ENCODE measurements around the gene POU2F3. TPM values are rescaled to one million over a fixed set of nuclear protein-coding genes. Genes with fewer than 3 reads are reported as not detected.

The POU2F3 gene
- total RNA-seq, 1 donor from 2014 or later = not detected

- H3K4me3 Mint-ChIP-seq (ENCODE audit: unreplicated experiment) = no peak overlapping the region
- H3K4me1 Mint-ChIP-seq (ENCODE audit: unreplicated experiment) = peaks cover 23% of the 10 kb centered on the region
- H3K27me3 Mint-ChIP-seq (ENCODE audit: unreplicated experiment) = no peaks in the 10 kb centered on the region
- no peaks in the 10 kb centered on the region for H3K9me3 Mint-ChIP-seq (ENCODE audit: unreplicated experiment)
- DNase-seq (ENCODE audit: extremely low spot score, unreplicated experiment) = no peak
- H3K27ac Mint-ChIP-seq (ENCODE audit: unreplicated experiment) = no peak overlapping the region
- H3K36me3 Mint-ChIP-seq (ENCODE audit: unreplicated experiment) = peaks cover 2% of the 10 kb centered on the region
- no peak for TF ChIP-seq CTCF (IDR thresholded peaks at IDR 0.05)
Observed at GRCh38 chr11:120363436-120363835, 123.5 kb downstream of the POU2F3 start.

GRCh38 chr11:120365512-120365911 lies 125.6 kb downstream of the POU2F3 start:
- Mint-ChIP-seq H3K36me3 (ENCODE audit: unreplicated experiment) (peaks cover 2% of the 10 kb centered on the region), H3K27me3 (ENCODE audit: unreplicated experiment) (no peaks in the 10 kb centered on the region), H3K4me1 (ENCODE audit: unreplicated experiment) (peaks cover 27% of the 10 kb centered on the region), H3K27ac (ENCODE audit: unreplicated experiment) (no peak overlapping the region), H3K4me3 (ENCODE audit: unreplicated experiment) (no peak overlapping the region), H3K9me3 (ENCODE audit: unreplicated experiment) (no peaks in the 10 kb centered on the region)
- no peak for TF ChIP-seq CTCF (IDR thresholded peaks at IDR 0.05)
- no peak for DNase-seq (ENCODE audit: extremely low spot score, unreplicated experiment)

Other genes starting within 250 kb of the POU2F3 start
- not detected in 2 replicates for gene TRIM29, start 102.0 kb upstream of the POU2F3 start, total RNA-seq
- 10.2 and 12.3 TPM in 2 replicates for gene OAF, start 29.1 kb upstream of the POU2F3 start, total RNA-seq
- gene TLCD5, start 85.2 kb downstream of the POU2F3 start, total RNA-seq = 10.9 and 11.6 TPM in 2 replicates
- 114 and 118 TPM in 2 replicates for gene ARHGEF12, start 96.3 kb downstream of the POU2F3 start, total RNA-seq